Naive B cell (primary cell): ENCODE measurements around the gene C1orf159. TPM values are rescaled to one million over a fixed set of nuclear protein-coding genes. Genes with fewer than 3 reads are reported as not detected.
"Not testable (repeated sequence)": the region's sequence is repeated elsewhere in the genome, so short reads cannot be mapped to it uniquely, and the experiment has no call there.

ENCODE experiments used
- ATAC-seq, 2 donors: fragments of 150-1000 bp; cut with Tn5 transposase; 2 replicates each; pipeline ENCODE4 v1.10.0; 2021; ENCODE audit warnings: low read depth in 2 of 2, mild to moderate bottlenecking in 2 of 2, moderate library complexity in 2 of 2
- DNase-seq: peaks from one replicate; pipeline ENCODE4 v3.0.0; 2022
- H3K27ac Mint-ChIP-seq, 6 donors: one replicate each; pipeline ENCODE4 v1.8.0; 2020 to 2022; ENCODE audit warnings: mild to moderate bottlenecking in 6 of 6, mixed read lengths in 6 of 6, moderate library complexity in 5 of 6, inconsistent platforms in 2 of 6
- H3K27me3 Mint-ChIP-seq, 3 donors: one replicate each; pipeline ENCODE4 v1.8.0; 2021 to 2022; ENCODE audit warnings: mixed read lengths in 3 of 3, mild to moderate bottlenecking in 1 of 3
- H3K36me3 Mint-ChIP-seq, 2 donors: one replicate each; pipeline ENCODE4 v1.8.0; 2020 to 2022; ENCODE audit warnings: mixed read lengths in 2 of 2, inconsistent platforms in 1 of 2, mild to moderate bottlenecking in 1 of 2
- H3K4me1 Mint-ChIP-seq, 3 donors: one replicate each; pipeline ENCODE4 v1.8.0; 2020 to 2022; ENCODE audit warnings: mixed read lengths in 3 of 3, inconsistent platforms in 1 of 3, mild to moderate bottlenecking in 1 of 3, moderate library complexity in 1 of 3
- H3K4me3 Mint-ChIP-seq, 8 donors: one replicate each; pipeline ENCODE4 v1.8.0; 2020 to 2022; ENCODE audit warnings: mild to moderate bottlenecking in 8 of 8, mixed read lengths in 8 of 8, moderate library complexity in 8 of 8, inconsistent platforms in 2 of 8
- H3K9me3 Mint-ChIP-seq, 7 donors: one replicate each; pipeline ENCODE4 v1.8.0; 2020 to 2022; ENCODE audit warnings: mixed read lengths in 7 of 7, mild to moderate bottlenecking in 5 of 7, inconsistent platforms in 2 of 7, moderate library complexity in 1 of 7
- polyA plus RNA-seq, 6 donors: library from polyadenylated mRNA; unstranded; fragments of 300-500 nt; fragmentation: Illumina TruSeq; gene quantifications; one replicate each; pipeline ENCODE4 v1.2.3, GENCODE V29; 2021; ENCODE audit warnings: low read depth in 6 of 6

C1orf159 gene
- polyA plus RNA-seq, 6 donors from 2014 or later: 2.0 to 6.3 (median 4.3) TPM; not detected in 1

GRCh38 chr1:1145547-1145914 is 29.6 kb upstream of the C1orf159 start:
- H3K4me1 Mint-ChIP-seq: peaks cover 19 to 47% (median 27%) of the 10 kb centered on the region in 3 donors
- peak overlapping the region in 2 of 8 donors; percentile 46 to 63 for H3K4me3 Mint-ChIP-seq
- no peaks in the 10 kb centered on the region for H3K27me3 Mint-ChIP-seq
- H3K36me3 Mint-ChIP-seq: no peaks in the 10 kb centered on the region
- H3K27ac Mint-ChIP-seq: peak overlapping the region in 4 of 6 donors; percentile 56 to 98 (median 83)
- no peaks in the 10 kb centered on the region for H3K9me3 Mint-ChIP-seq
- DNase-seq (no peak), ATAC-seq (no peak)

DNA sequence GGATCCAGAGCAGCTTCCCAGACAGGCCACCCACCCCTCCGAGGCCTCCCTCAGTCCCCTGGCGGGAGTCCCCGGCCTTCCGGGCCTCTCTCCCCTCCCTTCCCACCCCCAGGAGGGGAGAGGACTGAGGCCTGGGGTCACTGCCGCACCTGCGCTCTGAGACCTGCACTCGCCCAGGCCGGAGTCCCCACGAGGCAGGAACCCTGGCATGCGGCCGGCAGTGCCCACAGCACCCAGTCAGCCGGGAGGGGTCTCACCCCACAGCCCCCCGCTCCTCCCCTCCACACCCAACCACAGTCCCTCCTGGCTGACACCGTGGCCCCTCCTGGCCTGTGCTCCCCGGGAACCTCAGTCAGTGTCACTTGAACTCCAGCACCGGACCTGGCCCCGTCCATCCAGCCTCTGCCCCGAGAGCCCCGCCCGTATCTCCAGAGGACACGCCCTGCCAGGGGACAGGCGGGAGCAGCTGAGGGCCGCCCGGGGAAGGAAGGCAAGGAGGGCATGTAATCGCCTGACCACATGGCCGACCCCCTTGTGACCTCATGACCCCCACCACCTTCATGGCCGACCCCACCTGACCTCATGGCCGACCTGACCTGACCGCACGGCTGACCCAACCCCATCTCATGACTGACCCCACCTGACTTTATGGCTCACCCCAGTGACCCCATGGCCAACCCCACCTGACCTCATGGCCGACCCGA is 29.1 kb upstream of the C1orf159 start:
- H3K9me3 Mint-ChIP-seq: no peaks in the 10 kb centered on the region
- H3K27me3 Mint-ChIP-seq: no peaks in the 10 kb centered on the region
- H3K36me3 Mint-ChIP-seq: no peaks in the 10 kb centered on the region
- peak overlapping the region in 4 of 8 donors; percentile 63 to 81 (median 74) for H3K4me3 Mint-ChIP-seq
- ATAC-seq (no peak), DNase-seq (no peak)
- peaks cover 19 to 47% (median 27%) of the 10 kb centered on the region in 3 donors for H3K4me1 Mint-ChIP-seq
- H3K27ac Mint-ChIP-seq: peak overlapping the region in 5 of 6 donors; percentile 56 to 99 (median 95)

DNA sequence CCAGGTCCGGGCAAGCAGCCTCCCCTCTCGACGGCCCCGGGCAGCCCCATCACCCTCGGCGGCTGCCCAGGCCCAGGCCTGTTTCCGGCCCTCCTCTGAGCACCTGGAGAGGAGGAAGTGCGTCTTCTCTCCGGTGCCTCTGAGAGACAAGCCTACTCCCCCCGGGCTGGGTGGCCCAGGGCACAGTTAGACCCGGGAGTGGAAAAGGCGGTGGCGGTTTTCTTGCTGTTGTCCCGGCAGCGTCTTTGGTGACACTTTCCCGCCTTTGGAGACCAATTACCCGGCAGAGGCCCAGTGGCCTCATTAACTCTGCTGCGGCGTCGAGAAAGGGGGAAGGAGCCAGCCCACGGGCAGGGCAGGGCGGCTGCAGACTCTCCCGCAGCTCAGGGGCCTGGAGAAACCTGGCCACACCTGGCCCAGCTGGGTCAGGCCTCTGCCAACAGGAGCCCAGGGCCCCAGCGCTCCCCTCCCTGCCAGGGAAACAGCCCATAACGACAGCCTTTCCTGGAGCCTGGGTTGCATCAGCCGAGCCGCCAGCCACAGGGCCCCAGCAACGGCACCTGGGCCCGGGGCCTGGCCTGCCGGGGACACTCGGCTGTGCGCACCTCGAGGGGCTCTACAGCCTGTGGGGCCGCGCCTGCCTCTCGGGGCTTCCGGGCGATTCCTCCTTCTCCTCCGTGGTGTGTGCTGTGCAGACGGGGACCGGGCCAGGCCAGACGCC is 28.4 kb upstream of the C1orf159 start:
- Mint-ChIP-seq H3K27ac (peak overlapping the region; percentile 98 to 99 (median 98)), H3K27me3 (no peaks in the 10 kb centered on the region)
- peak; percentile 94 for DNase-seq

GRCh38 chr1:1143636-1144035 is 27.7 kb upstream of the C1orf159 start:
- Mint-ChIP-seq H3K27ac (peak overlapping the region; percentile 98 to 99 (median 98)), H3K27me3 (no peaks in the 10 kb centered on the region), H3K4me1 (peaks cover 21 to 51% (median 30%) of the 10 kb centered on the region in 3 donors), H3K36me3 (no peaks in the 10 kb centered on the region), H3K9me3 (no peaks in the 10 kb centered on the region), H3K4me3 (peak overlapping the region; percentile 65 to 89 (median 75))
- DNase-seq (no peak), ATAC-seq (no peak)

More for the DNA sequence above, 28.4 kb upstream of the C1orf159 start:
- Mint-ChIP-seq H3K9me3 (no peaks in the 10 kb centered on the region), H3K4me1 (peaks cover 19 to 47% (median 27%) of the 10 kb centered on the region in 3 donors), H3K4me3 (peak overlapping the region; percentile 65 to 89 (median 75)), H3K36me3 (no peaks in the 10 kb centered on the region)
- ATAC-seq: peak; percentile 96

- peak overlapping the region; percentile 96 to 99 (median 98) for H3K27ac Mint-ChIP-seq
- no peaks in the 10 kb centered on the region for H3K9me3 Mint-ChIP-seq
- no peaks in the 10 kb centered on the region for H3K27me3 Mint-ChIP-seq
- peak overlapping the region in 4 of 8 donors; percentile 25 to 72 (median 54) for H3K4me3 Mint-ChIP-seq
- H3K4me1 Mint-ChIP-seq: peaks cover 26 to 53% (median 38%) of the 10 kb centered on the region in 3 donors
- ATAC-seq (no peak), DNase-seq (no peak)
- H3K36me3 Mint-ChIP-seq: no peaks in the 10 kb centered on the region
Measured at GRCh38 chr1:1142844-1143243, 27.0 kb upstream of the C1orf159 start.

GRCh38 chr1:1142352-1142751 is 26.5 kb upstream of the C1orf159 start:
- Mint-ChIP-seq H3K4me1 (peaks cover 29 to 56% (median 42%) of the 10 kb centered on the region in 3 donors), H3K27ac (peak overlapping the region; percentile 88 to 99 (median 98)), H3K4me3 (peak overlapping the region in 5 of 8 donors; percentile 28 to 72 (median 40))
- not testable (repeated sequence) for H3K36me3 Mint-ChIP-seq, DNase-seq, H3K9me3 Mint-ChIP-seq, ATAC-seq, H3K27me3 Mint-ChIP-seq

DNA sequence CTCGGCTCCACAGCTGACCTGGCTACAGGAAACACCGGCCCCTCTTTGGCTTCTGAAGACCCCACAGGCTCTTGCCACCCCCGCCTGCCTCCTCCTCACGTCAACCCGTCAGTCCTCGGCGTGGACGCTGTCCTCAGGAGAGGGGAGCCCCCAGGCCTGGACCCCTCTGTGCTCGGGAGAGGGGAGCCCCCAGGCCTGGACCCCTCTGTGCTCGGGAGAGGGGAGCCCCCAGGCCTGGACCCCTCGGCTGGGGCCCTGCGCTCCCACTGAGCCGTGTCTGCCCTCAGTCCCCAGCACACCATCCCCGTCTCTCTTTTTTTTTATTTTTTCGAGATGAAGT is 26.0 kb upstream of the C1orf159 start:
- H3K4me1 Mint-ChIP-seq: peaks cover 30 to 58% (median 42%) of the 10 kb centered on the region in 3 donors
- peak overlapping the region in 5 of 6 donors; percentile 94 to 99 (median 98) for H3K27ac Mint-ChIP-seq
- ATAC-seq (no peak), DNase-seq (no peak)
- peak overlapping the region in 2 of 8 donors; percentile 28 to 47 for H3K4me3 Mint-ChIP-seq
- no peaks in the 10 kb centered on the region for H3K27me3 Mint-ChIP-seq
- H3K9me3 Mint-ChIP-seq: no peaks in the 10 kb centered on the region
- no peaks in the 10 kb centered on the region for H3K36me3 Mint-ChIP-seq

GRCh38 chr1:1141244-1141910 is 25.5 kb upstream of the C1orf159 start:
- peaks cover 32 to 58% (median 43%) of the 10 kb centered on the region in 3 donors for H3K4me1 Mint-ChIP-seq
- H3K4me3 Mint-ChIP-seq: no peak overlapping the region
- no peaks in the 10 kb centered on the region for H3K36me3 Mint-ChIP-seq
- no peak for DNase-seq
- ATAC-seq: no peak
- H3K27me3 Mint-ChIP-seq: no peaks in the 10 kb centered on the region
- H3K27ac Mint-ChIP-seq: peak overlapping the region in 4 of 6 donors; percentile 39 to 98 (median 91)
- no peaks in the 10 kb centered on the region for H3K9me3 Mint-ChIP-seq

DNA sequence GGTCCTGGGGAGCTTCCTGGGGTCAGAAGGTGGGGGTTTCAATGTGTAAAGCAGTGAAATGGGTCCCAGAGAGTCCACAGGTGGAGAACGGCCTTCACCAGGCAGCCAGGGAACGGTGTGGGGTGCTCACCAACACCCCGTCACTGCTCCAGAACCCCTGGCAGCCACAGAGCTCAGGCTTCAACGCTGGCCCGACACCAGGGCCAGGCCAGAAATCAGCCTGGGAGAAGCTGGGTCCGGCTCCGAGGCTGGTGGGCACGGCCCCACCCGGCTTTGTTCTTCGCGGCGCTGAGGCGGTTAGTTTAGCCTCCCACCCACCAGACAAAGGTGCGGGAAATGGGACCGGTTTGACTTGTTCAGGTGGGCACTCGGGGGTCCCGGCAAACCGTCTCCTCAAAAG is 24.8 kb upstream of the C1orf159 start:
- H3K9me3 Mint-ChIP-seq: no peaks in the 10 kb centered on the region
- DNase-seq: no peak
- ATAC-seq: no peak
- no peaks in the 10 kb centered on the region for H3K27me3 Mint-ChIP-seq
- peaks cover 36 to 62% (median 49%) of the 10 kb centered on the region in 3 donors for H3K4me1 Mint-ChIP-seq
- H3K27ac Mint-ChIP-seq: peak overlapping the region in 3 of 6 donors; percentile 11 to 60 (median 42)
- H3K4me3 Mint-ChIP-seq: no peak overlapping the region
- H3K36me3 Mint-ChIP-seq: no peaks in the 10 kb centered on the region

GRCh38 chr1:1137256-1138045 is 21.6 kb upstream of the C1orf159 start:
- H3K4me1 Mint-ChIP-seq: peaks cover 26 to 47% (median 46%) of the 10 kb centered on the region in 3 donors
- no peaks in the 10 kb centered on the region for H3K36me3 Mint-ChIP-seq
- peak; percentile 95 for DNase-seq
- H3K27me3 Mint-ChIP-seq: no peaks in the 10 kb centered on the region
- H3K27ac Mint-ChIP-seq: peak overlapping the region; percentile 99 to 100 (median 99)
- H3K9me3 Mint-ChIP-seq: no peaks in the 10 kb centered on the region
- ATAC-seq: peak; percentile 80 to 81
- H3K4me3 Mint-ChIP-seq: peak overlapping the region; percentile 77 to 92 (median 88)

GRCh38 chr1:1136547-1137230 is 20.8 kb upstream of the C1orf159 start:
- Mint-ChIP-seq H3K4me1 (peaks cover 28 to 45% (median 42%) of the 10 kb centered on the region in 3 donors), H3K36me3 (no peaks in the 10 kb centered on the region), H3K27me3 (no peaks in the 10 kb centered on the region), H3K27ac (peak overlapping the region; percentile 98 to 100 (median 99)), H3K4me3 (peak overlapping the region; percentile 77 to 92 (median 84)), H3K9me3 (no peaks in the 10 kb centered on the region)
- peak; percentile 83 for DNase-seq
- ATAC-seq: peak; percentile 56 to 59
